ENCODE data around the gene TPP1.

GRCh38 chr11:6652182-6652581 lies 33.0 kb upstream of the TPP1 start:
- TF ChIP-seq CTCF (IDR thresholded peaks at IDR 0.05) (no peak), POLR2AphosphoS5 (IDR thresholded peaks at IDR 0.05) (no peak)

All from esophagus muscularis mucosa (tissue), 3 donors.